Measurements from ENCODE around the gene ODAD2. TPM values are rescaled to one million over a fixed set of nuclear protein-coding genes. Genes with fewer than 3 reads are reported as not detected.

The ODAD2 gene
- total and polyA plus RNA-seq, 4 experiments from 2014 or later: 0.14 to 0.32 TPM; not detected in 2

DNA sequence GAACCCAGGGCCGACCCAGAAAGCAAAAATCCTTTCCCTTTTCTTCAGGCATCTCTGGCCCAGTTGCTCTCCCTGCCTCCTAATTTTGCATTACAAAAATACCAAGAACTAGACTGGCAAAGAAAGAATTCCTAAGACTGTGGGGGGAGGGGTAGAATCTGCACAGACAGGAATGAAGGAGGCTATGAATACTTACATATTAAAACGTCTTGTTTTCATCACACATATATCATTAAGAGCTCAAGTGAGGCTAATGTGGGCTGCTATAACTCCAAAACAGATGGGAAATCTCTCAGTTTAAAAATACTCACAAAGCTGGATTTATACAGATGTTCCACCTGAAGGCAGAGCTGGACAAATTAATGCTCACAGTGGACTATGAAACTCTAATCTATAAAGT, 224.0 kb downstream of the ODAD2 start:
- CTCF ChIA-PET (ENCODE audit: partially characterized antibody): no interaction called here
- peaks cover 30 to 43% of the 10 kb centered on the region in 2 donors for H3K27me3 Mint-ChIP-seq

DNA sequence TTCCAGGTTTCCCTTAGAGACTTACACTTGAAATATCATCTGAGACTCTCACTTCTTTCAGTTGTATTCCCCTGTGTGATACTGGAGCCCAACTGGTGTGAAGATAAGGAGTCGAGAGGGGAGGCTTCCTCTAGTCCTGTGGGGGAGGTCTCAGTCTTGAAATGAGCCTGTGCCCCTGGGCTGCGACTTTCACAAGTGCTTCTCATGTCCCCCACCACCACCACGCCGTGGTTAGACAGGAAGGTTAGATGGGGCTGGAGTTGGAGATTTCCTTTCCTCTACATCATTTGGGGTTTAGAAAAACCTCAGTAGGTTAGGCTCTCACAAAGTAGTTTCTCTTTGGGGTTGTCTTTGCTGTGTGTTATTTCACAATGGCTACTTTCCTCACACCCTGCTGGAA, 227.6 kb downstream of the ODAD2 start:
- Mint-ChIP-seq H3K9me3 (peaks cover 0 to 6% (median 0%) of the 10 kb centered on the region in 8 donors), H3K4me3 (no peak overlapping the region), H3K36me3 (no peaks in the 10 kb centered on the region), H3K27ac (no peak overlapping the region), H3K4me1 (peaks cover 0 to 6% (median 0%) of the 10 kb centered on the region in 4 donors), H3K27me3 (peaks cover 23 to 41% of the 10 kb centered on the region in 2 donors)
- H3K27ac ChIP-seq (ENCODE audit: low read depth, low read length): no peak overlapping the region
- intact Hi-C loops (cut with micrococcal nuclease): no loop called here
- no peaks in the 10 kb centered on the region for H3K4me1 ChIP-seq (ENCODE audit: insufficient read depth, low read length)
- no peaks in the 10 kb centered on the region for H3K36me3 ChIP-seq (ENCODE audit: insufficient read depth, low read length)
- H3K4me3 ChIP-seq (ENCODE audit: low read length in 2 of 2): no peak overlapping the region
- CTCF ChIA-PET (ENCODE audit: partially characterized antibody): interaction anchor here (1.8 kb wide), 1 partner anchor 29 kb away, joined by 5 read pairs; no protein-coding TSS in a partner anchor
- POLR2A ChIA-PET (ENCODE audit: partially characterized antibody): no interaction called here
- peaks cover 4% of the 10 kb centered on the region for H3K27me3 ChIP-seq (ENCODE audit: insufficient read depth, low read length)
- no peak for DNase-seq
- H3K9me3 ChIP-seq (ENCODE audit: control insufficient read depth in 1 of 2, low read length in 2 of 2): no peaks in the 10 kb centered on the region

More for the DNA sequence above, 224.0 kb downstream of the ODAD2 start:
- no peaks in the 10 kb centered on the region for H3K36me3 ChIP-seq (ENCODE audit: insufficient read depth, low read length)
- H3K27me3 ChIP-seq (ENCODE audit: insufficient read depth, low read length): peaks cover 4% of the 10 kb centered on the region
- no peaks in the 10 kb centered on the region for H3K36me3 Mint-ChIP-seq
- no peak overlapping the region for H3K4me3 ChIP-seq (ENCODE audit: low read length in 2 of 2)
- H3K9me3 Mint-ChIP-seq: peaks cover 0 to 6% (median 0%) of the 10 kb centered on the region in 8 donors
- peaks cover 0 to 6% (median 0%) of the 10 kb centered on the region in 4 donors for H3K4me1 Mint-ChIP-seq
- intact Hi-C loops (cut with micrococcal nuclease): no loop called here
- POLR2A ChIA-PET (ENCODE audit: partially characterized antibody): no interaction called here
- H3K4me1 ChIP-seq (ENCODE audit: insufficient read depth, low read length): no peaks in the 10 kb centered on the region
- no peaks in the 10 kb centered on the region for H3K9me3 ChIP-seq (ENCODE audit: control insufficient read depth in 1 of 2, low read length in 2 of 2)
- no peak overlapping the region for H3K27ac Mint-ChIP-seq
- DNase-seq: no peak
- no peak overlapping the region for H3K27ac ChIP-seq (ENCODE audit: low read depth, low read length)
- H3K4me3 Mint-ChIP-seq: no peak overlapping the region

DNA sequence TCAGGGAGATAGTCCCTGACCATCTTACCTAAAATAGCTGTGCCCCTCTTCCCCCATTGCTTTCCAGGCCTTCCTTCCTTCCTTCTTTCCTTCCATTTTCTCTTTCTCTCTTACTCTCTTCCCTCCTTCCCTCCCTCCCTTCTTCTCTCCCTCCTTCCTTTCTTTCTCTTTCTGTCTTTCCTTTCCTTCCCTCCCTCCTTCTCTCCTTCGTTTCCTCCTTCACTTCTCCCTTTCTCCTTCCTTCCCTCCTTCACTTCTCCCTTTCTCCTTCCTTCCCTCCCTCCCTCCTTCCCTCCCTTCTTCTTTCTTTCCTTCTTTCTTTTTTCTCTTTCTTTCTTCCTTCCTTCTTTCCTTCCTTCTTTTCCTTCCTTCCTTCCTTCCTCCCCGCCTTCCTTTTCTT, 228.7 kb downstream of the ODAD2 start:
- H3K27ac Mint-ChIP-seq: no peak overlapping the region
- CTCF ChIA-PET (ENCODE audit: partially characterized antibody): interaction anchor here (1.8 kb wide), 1 partner anchor 28 kb away, joined by 5 read pairs; no protein-coding TSS in a partner anchor
- Histone ChIP-seq H3K9me3 (ENCODE audit: control insufficient read depth in 1 of 2, low read length in 2 of 2) (no peaks in the 10 kb centered on the region), H3K27me3 (ENCODE audit: insufficient read depth, low read length) (peaks cover 4% of the 10 kb centered on the region), H3K4me1 (ENCODE audit: insufficient read depth, low read length) (no peaks in the 10 kb centered on the region), H3K36me3 (ENCODE audit: insufficient read depth, low read length) (no peaks in the 10 kb centered on the region), H3K27ac (ENCODE audit: low read depth, low read length) (no peak overlapping the region), H3K4me3 (ENCODE audit: low read length in 2 of 2) (no peak overlapping the region)
- peaks cover 0 to 6% (median 0%) of the 10 kb centered on the region in 4 donors for H3K4me1 Mint-ChIP-seq
- peaks cover 0 to 5% (median 0%) of the 10 kb centered on the region in 8 donors for H3K9me3 Mint-ChIP-seq
- H3K27me3 Mint-ChIP-seq: peaks cover 23 to 34% of the 10 kb centered on the region in 2 donors
- POLR2A ChIA-PET (ENCODE audit: partially characterized antibody): no interaction called here
- no peak overlapping the region for H3K4me3 Mint-ChIP-seq
- DNase-seq: no peak
- no peaks in the 10 kb centered on the region for H3K36me3 Mint-ChIP-seq
- intact Hi-C loops (cut with micrococcal nuclease): no loop called here

All from CD4-positive, alpha-beta memory T cell (primary cell).